Transverse colon (tissue), 3 donors: ENCODE data around the gene PSMC3IP.

Experiments
- POLR2A ChIP-seq: fragments of 450-650 bp; IDR thresholded peaks from one replicate; pipeline ENCODE4 v1.6.1; 2016; ENCODE audit warnings: antibody characterized with exemption, mild to moderate bottlenecking, moderate library complexity
- TF ChIP-seq, protein P1 (sequence below), 5 experiments: fragments of 200-600 bp in 3 of 5; fragments of 450-650 bp in 2 of 5; sonication (generic) in 3 of 5; IDR thresholded peaks; 1 replicate in 2 of 5; 2 replicates in 3 of 5; pipeline ENCODE4 v1.5.1; 2016 to 2017; ENCODE audit warnings: antibody characterized with exemption in 5 of 5, inconsistent platforms in 3 of 5, mild to moderate bottlenecking in 2 of 5, moderate library complexity in 1 of 5

- TF ChIP-seq, protein P1, sequence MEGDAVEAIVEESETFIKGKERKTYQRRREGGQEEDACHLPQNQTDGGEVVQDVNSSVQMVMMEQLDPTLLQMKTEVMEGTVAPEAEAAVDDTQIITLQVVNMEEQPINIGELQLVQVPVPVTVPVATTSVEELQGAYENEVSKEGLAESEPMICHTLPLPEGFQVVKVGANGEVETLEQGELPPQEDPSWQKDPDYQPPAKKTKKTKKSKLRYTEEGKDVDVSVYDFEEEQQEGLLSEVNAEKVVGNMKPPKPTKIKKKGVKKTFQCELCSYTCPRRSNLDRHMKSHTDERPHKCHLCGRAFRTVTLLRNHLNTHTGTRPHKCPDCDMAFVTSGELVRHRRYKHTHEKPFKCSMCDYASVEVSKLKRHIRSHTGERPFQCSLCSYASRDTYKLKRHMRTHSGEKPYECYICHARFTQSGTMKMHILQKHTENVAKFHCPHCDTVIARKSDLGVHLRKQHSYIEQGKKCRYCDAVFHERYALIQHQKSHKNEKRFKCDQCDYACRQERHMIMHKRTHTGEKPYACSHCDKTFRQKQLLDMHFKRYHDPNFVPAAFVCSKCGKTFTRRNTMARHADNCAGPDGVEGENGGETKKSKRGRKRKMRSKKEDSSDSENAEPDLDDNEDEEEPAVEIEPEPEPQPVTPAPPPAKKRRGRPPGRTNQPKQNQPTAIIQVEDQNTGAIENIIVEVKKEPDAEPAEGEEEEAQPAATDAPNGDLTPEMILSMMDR (IDR thresholded peaks at IDR 0.05), result no peak
- no peak for TF ChIP-seq POLR2A
Observed at GRCh38 chr17:42553161-42553818, 24.2 kb downstream of the PSMC3IP start.
